Spleen (tissue), 11 donors: ENCODE data around the gene ATF5. TPM values are rescaled to one million over a fixed set of nuclear protein-coding genes. Genes with fewer than 3 reads are reported as not detected.
A peak's percentile ranks its signal among the peaks of the same experiment; 100 is the strongest.

ENCODE experiments used
- DNase-seq: peaks from one replicate; pipeline ENCODE4 v3.0.0-alpha.2; 2020
- H3K27ac ChIP-seq, 8 donors: fragments of 200-600 bp; sonication (generic) in 7 of 8; 1 replicate in 4 of 8; 2 replicates in 4 of 8; pipeline versions ENCODE4 v1.5.0 to v1.8.0; 2016 to 2021; ENCODE audit warnings: inconsistent platforms in 4 of 8, mild to moderate bottlenecking in 4 of 8, moderate library complexity in 1 of 8
- H3K27me3 ChIP-seq, 7 donors: fragments of 200-600 bp; sonication (generic) in 6 of 7; replicated peaks in 1 of 7; 1 replicate in 4 of 7; 2 replicates in 3 of 7; pipeline versions ENCODE4 v1.5.0 to v1.8.0; 2016 to 2021; ENCODE audit warnings: inconsistent platforms in 3 of 7, mild to moderate bottlenecking in 1 of 7
- H3K36me3 ChIP-seq, 6 donors: fragments of 200-600 bp; sonication (generic) in 5 of 6; 1 replicate in 4 of 6; 2 replicates in 2 of 6; pipeline versions ENCODE4 v1.5.0 to v1.8.0; 2016 to 2021; ENCODE audit warnings: inconsistent platforms in 2 of 6
- H3K4me1 ChIP-seq, 6 donors: fragments of 200-600 bp; sonication (generic) in 5 of 6; 1 replicate in 3 of 6; 2 replicates in 3 of 6; pipeline versions ENCODE4 v1.5.0 to v1.8.0; 2016 to 2021; ENCODE audit warnings: inconsistent platforms in 3 of 6
- H3K4me3 ChIP-seq, 8 donors: fragments of 200-600 bp; sonication (generic) in 7 of 8; 1 replicate in 4 of 8; 2 replicates in 4 of 8; pipeline versions ENCODE4 v1.5.0 to v1.8.0; 2016 to 2021; ENCODE audit warnings: inconsistent platforms in 4 of 8, mild to moderate bottlenecking in 4 of 8, moderate library complexity in 2 of 8
- H3K9me3 ChIP-seq, 8 donors: fragments of 200-600 bp; sonication (generic) in 7 of 8; 1 replicate in 4 of 8; 2 replicates in 4 of 8; pipeline versions ENCODE4 v1.5.0 to v1.8.0; 2016 to 2021; ENCODE audit warnings: inconsistent platforms in 4 of 8
- CTCF ChIP-seq, 11 experiments: fragments of 200-600 bp in 7 of 11; fragments of 450-650 bp in 4 of 11; sonication (generic) in 4 of 11; IDR thresholded peaks in 8 of 11; conservative IDR thresholded peaks in 3 of 11; 1 replicate in 7 of 11; 2 replicates in 4 of 11; pipeline versions ENCODE4 v1.4.0 to v1.8.0; 2016 to 2021; ENCODE audit warnings: antibody characterized with exemption in 11 of 11, inconsistent platforms in 4 of 11, mild to moderate bottlenecking in 1 of 11
- POLR2A ChIP-seq, 3 donors: fragments of 450-650 bp; IDR thresholded peaks; one replicate each; pipeline ENCODE4 v1.5.1; 2017; ENCODE audit warnings: antibody characterized with exemption in 3 of 3, mild to moderate bottlenecking in 1 of 3
- POLR2AphosphoS5 ChIP-seq, 3 donors: sonication (generic); formaldehyde crosslinking; IDR thresholded peaks; one replicate each; pipeline ENCODE4 v1.5.1; 2017; ENCODE audit warnings: antibody characterized with exemption in 3 of 3
- WGBS, 5 donors: extraction: QIAGEN DNeasy Blood & Tissue Kit in 3 of 5; methylation state at CpG; one replicate each; pipeline versions ENCODE4 v1.1.5 to v1.1.7; 2013 to 2018; 5-methylcytosine and 5-hydroxymethylcytosine counted together
- intact Hi-C: fragments of 100-400 bp; cut with DNase I; formaldehyde crosslinking; loops from one replicate; pipeline ENCODE4 v1.15.0; 2023; ENCODE audit warnings: low total_unique reads
- polyA plus RNA-seq, 3 donors: library from polyadenylated mRNA; stranded (reverse); fragments of 200-250 nt; gene quantifications; one replicate each; pipeline ENCODE4 v1.2.1, GENCODE V29; 2013
- total RNA-seq, 7 donors: library from RNA; depleted of rRNA in 3 of 7; stranded (reverse); fragments of >200 nt in 3 of 7; fragmentation: NEBNext Ultra II Directional in 4 of 7; extraction: Animal tissue kit (Norgen Biotek cat#: 25700) in 4 of 7; gene quantifications; one replicate each; pipeline versions ENCODE4 v1.1.0 to v1.2.1, GENCODE V29; 2016 to 2021
- donor health status: healthy with polysubstance abuse.
- donor health status: DM: no; HTN: no; CAD: no; lungs with moderate emphysema.
- donor health status: DM: no; HTN: no; CAD: no.
- donor health status: Bipolar disorder and iron deficiency.
- donor health status: healthy.
- donor health status: DM: no; HTN: no; CAD: no.
- donor health status: DM: yes; HTN: yes; CAD: no.

The ATF5 gene
- total and polyA plus RNA-seq, 10 donors = 10.2 to 45.8 (median 19.8) TPM

- intact Hi-C loops = no loop called here
- Histone ChIP-seq H3K4me3 (no peak overlapping the region), H3K4me1 (peaks cover 0 to 39% (median 18%) of the 10 kb centered on the region in 6 donors), H3K27me3 (no peaks in the 10 kb centered on the region), H3K9me3 (no peaks in the 10 kb centered on the region), H3K27ac (peak overlapping the region in 1 of 8 donors; percentile 31), H3K36me3 (peaks cover 0 to 38% (median 17%) of the 10 kb centered on the region in 6 donors)
- DNase-seq = no peak
- WGBS, 5 donors = 8 to 41% (median 17%) methylated on average over 6 of the region's 6 CpGs
- TF ChIP-seq CTCF (IDR thresholded peaks at IDR 0.05 in 8 of 11, conservative IDR thresholded peaks at IDR 0.05 in 3 of 11) = no peak
- TF ChIP-seq POLR2AphosphoS5 (IDR thresholded peaks at IDR 0.05) = no peak
These were observed 24.9 kb upstream of the ATF5 start for GRCh38 chr19:49904136-49904535.

GRCh38 chr19:49906879-49907564 lies 22.0 kb upstream of the ATF5 start:
- no peak for DNase-seq
- Histone ChIP-seq H3K27ac (peak overlapping the region in 1 of 8 donors; percentile 46), H3K4me1 (peaks cover 12 to 68% (median 41%) of the 10 kb centered on the region in 6 donors), H3K36me3 (peaks cover 0 to 58% (median 20%) of the 10 kb centered on the region in 6 donors), H3K4me3 (no peak overlapping the region), H3K9me3 (no peaks in the 10 kb centered on the region), H3K27me3 (no peaks in the 10 kb centered on the region)
- 85 to 91% (median 89%) methylated on average over 16 of the region's 16 CpGs for WGBS, 5 donors
- intact Hi-C loops = no loop called here
- TF ChIP-seq POLR2AphosphoS5 (IDR thresholded peaks at IDR 0.05) (peak in 1 of 3 donors; percentile 5), POLR2A (IDR thresholded peaks at IDR 0.05) (no peak), CTCF (IDR thresholded peaks at IDR 0.05 in 8 of 11, conservative IDR thresholded peaks at IDR 0.05 in 3 of 11) (no peak)

- Histone ChIP-seq H3K9me3 (no peaks in the 10 kb centered on the region), H3K27me3 (no peaks in the 10 kb centered on the region), H3K4me3 (no peak overlapping the region), H3K4me1 (peaks cover 16 to 76% (median 49%) of the 10 kb centered on the region in 6 donors), H3K27ac (peak overlapping the region in 2 of 8 donors; percentile 11 to 53), H3K36me3 (peaks cover 0 to 67% (median 21%) of the 10 kb centered on the region in 6 donors)
- 84 to 92% (median 90%) methylated on average over 17 to 23 of the region's 23 CpGs for WGBS, 5 donors
- no peak for DNase-seq
- intact Hi-C loops = no loop called here
- no peak for TF ChIP-seq CTCF (IDR thresholded peaks at IDR 0.05 in 8 of 11, conservative IDR thresholded peaks at IDR 0.05 in 3 of 11)
- TF ChIP-seq POLR2AphosphoS5 (IDR thresholded peaks at IDR 0.05) = peak; percentile 23 to 43 (median 24)
- no peak for TF ChIP-seq POLR2A (IDR thresholded peaks at IDR 0.05)
These were observed 21.1 kb upstream of the ATF5 start for GRCh38 chr19:49907745-49908446.
